HG02884 (cell line): ENCODE data around the gene CPTP.
A peak's percentile ranks its signal among the peaks of the same experiment; 100 is the strongest.

Experiments
- ATAC-seq: cut with Tn5 transposase; IDR thresholded peaks from one replicate; pipeline ENCODE4 v1.9.1; 2021; ENCODE audit warnings: mild to moderate bottlenecking, moderate library complexity; ENCODE audit not compliant: unreplicated experiment

CPTP gene

DNA sequence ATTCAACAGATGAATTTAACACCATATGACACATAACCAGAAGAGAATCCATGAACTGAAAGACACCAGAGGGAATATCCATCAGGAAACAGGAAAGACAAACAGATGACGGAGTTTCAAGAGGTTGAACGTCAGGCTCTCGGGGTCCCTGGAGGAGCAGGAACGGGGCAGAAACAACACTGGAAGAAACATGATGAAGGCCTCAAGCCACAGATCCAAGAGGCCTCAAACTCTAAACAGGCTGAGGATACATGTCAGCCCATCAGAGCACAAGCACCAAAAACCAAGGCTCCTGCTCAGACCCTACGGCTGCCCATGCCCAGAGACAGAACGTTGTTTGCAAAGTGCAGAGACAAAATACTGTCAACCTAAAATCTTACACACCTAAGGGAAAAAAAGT, 7.2 kb upstream of the CPTP start:
- no peak for ATAC-seq

DNA sequence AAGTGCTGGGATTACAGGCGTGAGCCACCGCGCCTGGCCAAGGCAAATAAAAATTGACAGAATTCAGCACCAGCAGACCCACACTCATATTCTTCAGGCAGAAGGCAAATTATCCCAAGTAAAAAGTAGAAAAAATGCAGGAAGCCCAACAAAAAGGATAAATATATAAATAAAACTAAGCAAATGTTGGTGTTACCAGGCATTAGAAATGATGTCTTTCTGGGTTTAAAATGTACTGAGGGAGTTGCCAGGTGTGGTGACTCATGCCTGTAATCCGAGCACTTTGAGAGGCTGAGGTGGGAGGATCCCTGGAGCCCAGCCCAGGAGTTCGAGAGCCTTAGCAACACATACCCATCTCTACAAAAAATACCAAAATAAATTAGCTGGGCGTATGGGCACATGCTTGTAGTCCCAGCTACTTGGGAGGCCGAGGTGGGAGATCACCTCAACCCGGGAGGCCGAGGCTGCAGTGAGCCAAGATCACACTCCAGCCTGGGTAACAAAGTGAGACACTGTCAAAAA, 6.4 kb upstream of the CPTP start:
- no peak for ATAC-seq

DNA sequence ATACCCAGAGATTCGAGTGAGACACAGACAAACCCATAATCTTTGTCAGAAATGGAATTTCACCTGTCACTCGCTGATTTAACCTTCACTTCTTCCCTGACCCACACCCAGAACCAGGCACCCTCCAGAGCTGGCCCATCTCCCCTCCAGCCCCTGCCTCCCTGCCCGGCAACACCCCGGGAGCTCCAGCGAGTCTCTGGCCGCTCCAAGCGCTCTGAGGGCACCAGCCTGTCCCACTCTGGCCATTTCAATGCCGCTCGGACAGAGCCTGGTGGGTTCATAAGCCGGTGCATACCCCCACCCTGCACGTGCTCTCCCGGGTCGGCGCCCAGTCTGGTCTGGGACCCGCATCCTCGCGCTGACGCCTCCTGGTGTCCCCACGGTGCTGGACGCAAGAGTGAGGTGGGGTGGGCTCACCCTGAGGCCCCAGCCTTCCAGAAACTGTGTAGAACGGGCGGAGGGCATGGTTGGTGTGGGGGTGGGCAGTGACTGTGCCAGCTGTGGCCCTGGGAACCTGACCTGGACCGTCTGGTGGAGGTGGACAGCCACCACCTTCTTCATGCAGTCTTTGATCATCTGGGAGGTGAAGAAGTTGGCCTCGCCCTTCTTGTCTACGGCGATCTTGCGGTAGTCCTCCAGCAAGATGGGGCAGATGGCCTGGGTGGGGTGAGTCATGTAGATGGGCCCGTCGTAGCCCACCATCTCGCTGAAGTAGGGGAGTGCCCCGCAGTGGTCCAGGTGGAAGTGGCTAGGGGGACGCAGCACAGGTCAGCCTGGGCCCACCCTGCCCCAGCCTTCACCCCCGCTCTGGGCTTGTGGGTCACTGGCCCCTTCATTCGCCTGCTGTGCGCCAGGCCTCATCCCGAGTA, 5.6 kb upstream of the CPTP start:
- ATAC-seq = no peak

DNA sequence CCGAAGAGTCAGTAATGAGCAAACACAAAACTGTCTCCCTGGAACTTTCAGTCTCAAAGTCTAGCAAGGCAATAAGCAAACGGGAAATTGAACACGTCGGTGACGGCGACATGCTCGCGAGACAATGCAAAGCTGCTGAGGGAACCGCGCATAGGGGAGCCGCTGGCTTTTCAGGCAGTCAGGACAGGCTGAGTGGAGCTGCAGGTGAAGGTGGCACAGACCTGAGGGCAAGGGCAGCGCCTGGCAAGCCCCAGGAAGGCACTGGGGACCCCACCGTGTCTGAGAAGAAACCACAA, 5.0 kb upstream of the CPTP start:
- no peak for ATAC-seq

- ATAC-seq = no peak
Observed at GRCh38 chr1:1320666-1321448, 3.7 kb upstream of the CPTP start.

DNA sequence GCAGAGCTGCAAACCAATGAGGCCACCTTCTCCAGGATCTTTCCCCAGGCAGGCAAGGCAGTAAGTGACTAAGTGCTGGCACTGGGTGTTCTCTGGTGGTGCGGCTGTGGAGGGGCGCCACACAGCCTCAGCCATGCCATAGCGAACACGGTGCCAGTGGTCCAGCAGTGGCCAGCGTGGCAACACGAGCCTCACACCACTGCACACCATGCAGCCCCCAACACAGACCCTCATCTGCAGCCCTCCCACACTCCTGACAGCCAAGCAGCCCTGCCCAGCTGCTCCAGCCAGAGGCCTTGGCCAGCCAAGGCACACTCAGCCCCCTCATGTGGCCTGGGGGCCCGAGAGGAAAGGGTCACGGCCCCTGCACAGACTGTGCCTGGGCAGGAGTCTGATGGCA, 3.1 kb upstream of the CPTP start:
- no peak for ATAC-seq

DNA sequence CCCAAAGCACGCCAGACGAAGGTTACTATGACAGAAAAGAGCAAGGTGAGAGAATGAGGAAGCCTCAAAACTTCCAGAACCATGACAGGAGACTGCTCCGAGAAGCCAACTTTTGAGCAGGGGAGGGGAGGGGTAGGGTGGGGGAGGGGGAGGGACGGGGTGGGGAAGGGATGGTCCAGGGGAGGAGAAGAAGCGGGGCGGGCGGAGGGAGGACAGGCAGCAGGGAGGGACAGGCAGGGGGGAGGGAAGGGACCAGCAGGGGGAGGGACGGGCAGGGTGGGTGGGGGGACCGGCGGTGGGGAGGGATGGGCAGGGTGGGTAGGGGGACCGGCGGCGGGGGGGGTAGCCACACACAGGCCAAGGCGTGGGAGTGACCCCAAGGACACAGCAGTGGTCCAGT, 2.2 kb upstream of the CPTP start:
- ATAC-seq = no peak

GRCh38 chr1:1322952-1323351, 1.6 kb upstream of the CPTP start:
- no peak for ATAC-seq

DNA sequence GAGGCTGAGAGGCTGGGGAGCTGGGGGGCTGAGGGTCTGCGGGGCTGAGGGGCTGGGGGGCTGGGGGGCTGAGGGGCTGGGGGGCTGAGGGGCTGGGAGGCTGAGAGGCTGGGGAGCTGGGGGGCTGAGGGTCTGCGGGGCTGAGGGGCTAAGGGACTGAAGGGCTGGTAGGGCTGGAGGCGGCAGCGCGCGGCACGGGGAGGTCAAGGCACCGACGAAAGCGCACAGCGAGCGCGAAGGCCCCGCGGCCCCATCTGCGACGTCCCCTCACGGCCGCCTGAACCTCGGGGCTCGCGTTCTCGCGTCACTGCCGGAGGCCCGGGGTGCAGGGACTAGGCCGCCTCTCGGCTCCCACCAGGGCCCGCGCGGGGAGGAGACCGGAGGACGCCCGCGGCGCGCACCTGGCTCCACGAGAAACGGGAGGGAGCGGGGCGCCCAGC, 498 bp upstream of the CPTP start:
- ATAC-seq = peak; percentile 18

DNA sequence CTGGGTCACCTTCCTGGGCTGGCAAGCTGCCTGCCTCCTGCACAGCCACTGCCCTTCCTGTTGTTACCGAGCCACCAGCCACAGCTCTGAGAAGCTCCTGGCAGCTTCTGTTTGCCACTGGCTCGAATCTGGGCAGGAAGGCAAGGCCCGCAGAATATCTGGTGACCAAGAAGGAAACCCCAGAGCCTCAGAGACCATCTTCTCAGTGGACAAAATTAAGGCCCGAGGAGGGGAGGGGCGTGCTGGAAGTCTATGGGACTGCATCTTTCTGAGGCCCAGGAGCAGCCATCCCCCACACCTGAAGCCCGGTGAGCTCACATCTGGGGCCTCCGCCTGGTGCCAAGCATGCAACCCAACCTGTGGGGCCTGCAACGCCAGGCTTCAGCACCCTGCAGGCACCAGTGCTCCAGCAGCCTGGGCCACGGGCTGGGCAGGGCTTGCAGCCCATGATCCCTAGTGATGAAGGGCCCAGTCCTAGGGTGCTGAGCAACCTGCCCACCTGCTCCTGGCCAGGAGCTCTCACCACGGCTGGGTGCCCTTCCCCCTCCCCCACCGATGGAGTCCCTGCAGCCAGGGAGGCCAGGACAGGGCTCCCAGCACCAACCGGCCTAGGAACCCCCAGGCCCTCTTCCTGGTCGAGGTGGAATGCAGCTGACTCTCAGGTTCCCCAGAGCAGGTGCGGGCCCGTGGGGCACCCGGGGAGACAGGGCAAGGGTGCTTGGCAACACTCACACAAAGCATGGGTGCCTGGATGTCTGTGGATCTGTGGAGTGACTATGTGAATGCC, 879 bp downstream of the CPTP start:
- no peak for ATAC-seq

DNA sequence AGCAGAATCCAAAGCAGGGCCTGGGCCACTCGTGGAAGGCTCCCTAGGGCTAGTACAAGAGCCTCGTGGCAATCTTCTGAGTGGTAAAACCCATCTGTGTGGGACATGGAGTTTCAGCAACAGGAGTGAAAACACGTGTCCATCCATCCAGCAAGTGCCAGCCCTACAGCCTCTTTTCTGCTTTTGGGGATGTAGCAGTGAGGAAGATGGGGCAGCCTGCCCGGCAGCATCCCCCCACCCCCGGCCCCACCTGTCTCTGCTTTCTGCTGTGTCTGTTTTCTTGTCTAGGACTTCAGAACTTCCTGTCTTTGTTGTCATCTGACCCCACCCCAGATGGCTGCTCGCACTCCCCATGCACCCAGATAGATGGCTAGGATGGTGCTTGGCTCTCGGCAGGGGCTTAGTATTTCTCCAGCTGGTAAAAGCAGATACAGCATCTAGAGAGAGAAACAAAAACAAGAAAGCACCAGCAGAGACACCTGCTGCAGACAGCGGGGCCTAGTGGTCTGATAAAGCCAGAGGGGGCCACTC, 1.5 kb downstream of the CPTP start:
- no peak for ATAC-seq

DNA sequence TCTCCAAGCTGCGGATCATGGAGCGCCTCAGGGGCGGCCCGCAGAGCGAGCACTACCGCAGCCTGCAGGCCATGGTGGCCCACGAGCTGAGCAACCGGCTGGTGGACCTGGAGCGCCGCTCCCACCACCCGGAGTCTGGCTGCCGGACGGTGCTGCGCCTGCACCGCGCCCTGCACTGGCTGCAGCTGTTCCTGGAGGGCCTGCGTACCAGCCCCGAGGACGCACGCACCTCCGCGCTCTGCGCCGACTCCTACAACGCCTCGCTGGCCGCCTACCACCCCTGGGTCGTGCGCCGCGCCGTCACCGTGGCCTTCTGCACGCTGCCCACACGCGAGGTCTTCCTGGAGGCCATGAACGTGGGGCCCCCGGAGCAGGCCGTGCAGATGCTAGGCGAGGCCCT, 2.7 kb downstream of the CPTP start:
- ATAC-seq = no peak

GRCh38 chr1:1328254-1328653, 3.7 kb downstream of the CPTP start:
- ATAC-seq = no peak

DNA sequence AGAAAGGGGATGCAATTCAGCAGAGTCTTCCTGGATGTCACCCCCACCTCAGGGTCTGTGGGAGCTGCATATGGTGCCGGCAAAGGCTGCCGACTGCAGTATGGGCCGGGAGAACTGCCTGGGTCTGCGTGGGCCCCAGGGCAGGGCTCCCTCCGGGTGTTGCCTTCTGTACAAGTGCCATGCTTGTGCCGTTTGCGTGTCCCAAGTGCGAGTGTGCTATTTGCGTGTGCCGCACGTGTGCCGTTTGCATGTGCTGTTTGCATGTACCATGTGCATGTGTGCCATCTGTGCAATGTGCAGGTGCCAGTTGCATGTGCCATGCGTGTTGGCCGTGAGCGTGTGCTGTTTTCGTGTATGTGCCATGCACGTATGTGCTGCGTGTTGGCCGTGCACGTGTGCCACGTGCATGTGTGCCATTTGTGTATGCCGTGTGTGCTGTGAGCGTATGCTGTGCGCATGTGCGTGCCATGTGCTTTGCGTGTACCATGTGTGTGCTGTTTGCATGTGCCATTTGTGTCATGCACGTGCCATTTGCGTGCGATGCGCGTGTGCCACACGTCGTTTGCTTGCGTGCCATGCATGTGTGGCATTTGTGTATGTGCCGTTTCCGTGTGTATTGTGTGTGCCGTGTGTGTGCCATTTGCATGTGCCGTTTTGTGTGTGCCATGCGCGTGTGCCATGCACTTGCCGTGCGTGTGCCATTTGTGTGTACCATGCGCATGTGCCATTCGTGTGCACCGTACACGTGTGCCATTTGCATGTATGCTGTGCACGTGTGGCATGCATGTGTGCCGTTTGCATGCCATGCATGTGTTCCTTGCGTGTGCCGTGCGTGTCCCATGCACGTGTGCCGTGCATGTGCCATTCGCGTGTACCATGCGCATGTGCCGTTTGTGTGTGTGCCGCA, 5.0 kb downstream of the CPTP start:
- no peak for ATAC-seq

DNA sequence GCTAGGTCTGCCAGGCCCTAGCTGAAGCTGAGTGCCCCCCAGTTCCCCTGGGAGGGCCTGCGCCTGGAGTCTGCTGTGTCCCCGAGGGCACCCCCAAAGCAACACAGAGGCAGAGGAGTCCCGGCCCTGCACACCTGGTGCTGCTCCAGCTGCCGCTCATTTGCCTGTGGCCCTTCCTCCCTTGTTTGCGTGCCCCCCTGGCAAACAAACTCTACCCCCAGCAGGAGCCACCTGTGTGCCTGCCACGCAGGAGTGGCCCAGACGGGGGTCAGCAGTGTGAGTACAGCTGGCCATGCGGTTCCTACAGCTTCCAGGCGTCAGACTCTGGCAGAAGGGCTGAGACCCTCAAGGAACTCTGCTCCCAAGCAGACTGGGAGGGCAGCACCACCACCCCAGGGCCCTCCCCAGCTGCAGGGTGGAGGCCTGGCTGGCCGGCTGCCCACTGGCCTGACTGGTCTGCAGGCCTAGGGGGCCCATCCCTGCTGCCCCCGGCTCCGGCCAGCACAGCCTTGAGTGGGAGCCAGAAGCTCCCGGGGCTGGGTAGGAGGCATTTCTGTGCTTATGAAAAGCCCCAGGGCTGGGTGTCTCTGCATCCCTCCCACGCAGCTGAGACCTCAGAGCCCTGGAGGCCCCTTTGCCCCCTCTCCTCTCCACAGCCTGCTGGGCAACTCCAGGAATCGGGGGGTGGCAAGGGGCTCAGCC, 5.9 kb downstream of the CPTP start:
- ATAC-seq = no peak

DNA sequence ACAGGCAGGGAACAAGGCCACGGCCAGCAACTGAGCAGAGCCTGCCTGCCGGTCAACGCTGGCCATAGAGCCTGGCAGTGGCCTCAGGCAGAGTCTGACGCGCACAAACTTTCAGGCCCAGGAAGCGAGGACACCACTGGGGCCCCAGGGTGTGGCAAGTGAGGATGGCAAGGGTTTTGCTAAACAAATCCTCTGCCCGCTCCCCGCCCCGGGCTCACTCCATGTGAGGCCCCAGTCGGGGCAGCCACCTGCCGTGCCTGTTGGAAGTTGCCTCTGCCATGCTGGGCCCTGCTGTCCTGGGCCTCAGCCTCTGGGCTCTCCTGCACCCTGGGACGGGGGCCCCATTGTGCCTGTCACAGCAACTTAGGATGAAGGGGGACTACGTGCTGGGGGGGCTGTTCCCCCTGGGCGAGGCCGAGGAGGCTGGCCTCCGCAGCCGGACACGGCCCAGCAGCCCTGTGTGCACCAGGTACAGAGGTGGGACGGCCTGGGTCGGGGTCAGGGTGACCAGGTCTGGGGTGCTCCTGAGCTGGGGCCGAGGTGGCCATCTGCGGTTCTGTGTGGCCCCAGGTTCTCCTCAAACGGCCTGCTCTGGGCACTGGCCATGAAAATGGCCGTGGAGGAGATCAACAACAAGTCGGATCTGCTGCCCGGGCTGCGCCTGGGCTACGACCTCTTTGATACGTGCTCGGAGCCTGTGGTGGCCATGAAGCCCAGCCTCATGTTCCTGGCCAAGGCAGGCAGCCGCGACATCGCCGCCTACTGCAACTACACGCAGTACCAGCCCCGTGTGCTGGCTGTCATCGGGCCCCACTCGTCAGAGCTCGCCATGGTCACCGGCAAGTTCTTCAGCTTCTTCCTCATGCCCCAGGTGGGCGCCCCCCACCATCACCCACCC, 6.7 kb downstream of the CPTP start, which contains the start of gene TAS1R3:
Gene TAS1R3 (plus strand): TSS at position 213 of the 898 bp plus-strand sequence. CDS start 66 bp downstream, at position 279.
- no peak for ATAC-seq

GRCh38 chr1:1332031-1332755, 7.6 kb downstream of the CPTP start:
- no peak for ATAC-seq
